Sigmoid colon (tissue), 4 donors: ENCODE measurements around the gene TMEM219.

Source experiments
- EP300 ChIP-seq, 4 donors: sonication (generic); formaldehyde crosslinking; IDR thresholded peaks; one replicate each; pipeline ENCODE4 v1.6.1; 2017; ENCODE audit warnings: antibody characterized with exemption in 4 of 4
- POLR2A ChIP-seq, 2 donors: fragments of 450-650 bp; IDR thresholded peaks; one replicate each; pipeline ENCODE4 v1.6.1; 2016; ENCODE audit warnings: antibody characterized with exemption in 2 of 2, mild to moderate bottlenecking in 2 of 2, moderate library complexity in 2 of 2
- POLR2AphosphoS5 ChIP-seq, 4 donors: sonication (generic); formaldehyde crosslinking; IDR thresholded peaks; one replicate each; pipeline ENCODE4 v1.6.1; 2017; ENCODE audit warnings: antibody characterized with exemption in 4 of 4
- TF ChIP-seq, protein P1 (sequence below), 4 experiments: fragments of 450-650 bp in 3 of 4; fragments of 200-600 bp in 1 of 4; IDR thresholded peaks; one replicate each; pipeline ENCODE4 v1.5.1; 2016 to 2019; ENCODE audit warnings: antibody characterized with exemption in 4 of 4, mild to moderate bottlenecking in 3 of 4, moderate library complexity in 2 of 4

DNA sequence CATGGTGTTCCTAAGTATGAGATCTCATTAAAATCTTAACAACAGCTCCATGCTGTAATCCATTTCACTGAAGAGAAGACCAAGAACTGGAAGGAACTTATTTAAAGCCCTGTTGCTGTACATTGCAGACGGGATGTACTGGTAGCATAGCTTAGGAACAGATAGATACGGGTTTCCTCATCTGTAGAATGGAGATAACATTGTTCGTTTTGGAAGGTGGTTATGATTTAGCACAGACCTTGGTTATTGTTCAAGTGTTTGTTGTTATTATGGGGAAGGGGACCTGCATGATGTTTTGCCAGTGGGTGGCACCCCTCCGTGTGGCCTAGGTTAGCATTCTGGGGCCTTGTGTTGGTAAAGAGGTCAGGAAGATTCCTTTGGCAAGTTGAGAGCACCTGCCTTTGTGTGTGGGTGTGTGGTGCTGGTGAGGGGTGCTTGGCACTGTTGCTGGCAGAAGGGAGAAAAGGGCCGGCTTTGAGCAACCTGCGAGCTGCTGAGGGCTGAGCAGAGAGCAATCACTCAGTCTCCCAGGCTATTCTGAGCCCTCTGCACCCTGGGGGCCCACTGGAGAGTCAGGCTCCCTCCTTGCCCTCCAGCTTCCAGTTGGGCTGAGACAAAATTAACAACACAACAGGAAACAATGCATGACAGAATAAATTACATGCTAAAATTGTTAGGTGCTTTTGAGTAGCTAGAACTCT, 14.1 kb downstream of the TMEM219 start:
- TF ChIP-seq, protein P1, sequence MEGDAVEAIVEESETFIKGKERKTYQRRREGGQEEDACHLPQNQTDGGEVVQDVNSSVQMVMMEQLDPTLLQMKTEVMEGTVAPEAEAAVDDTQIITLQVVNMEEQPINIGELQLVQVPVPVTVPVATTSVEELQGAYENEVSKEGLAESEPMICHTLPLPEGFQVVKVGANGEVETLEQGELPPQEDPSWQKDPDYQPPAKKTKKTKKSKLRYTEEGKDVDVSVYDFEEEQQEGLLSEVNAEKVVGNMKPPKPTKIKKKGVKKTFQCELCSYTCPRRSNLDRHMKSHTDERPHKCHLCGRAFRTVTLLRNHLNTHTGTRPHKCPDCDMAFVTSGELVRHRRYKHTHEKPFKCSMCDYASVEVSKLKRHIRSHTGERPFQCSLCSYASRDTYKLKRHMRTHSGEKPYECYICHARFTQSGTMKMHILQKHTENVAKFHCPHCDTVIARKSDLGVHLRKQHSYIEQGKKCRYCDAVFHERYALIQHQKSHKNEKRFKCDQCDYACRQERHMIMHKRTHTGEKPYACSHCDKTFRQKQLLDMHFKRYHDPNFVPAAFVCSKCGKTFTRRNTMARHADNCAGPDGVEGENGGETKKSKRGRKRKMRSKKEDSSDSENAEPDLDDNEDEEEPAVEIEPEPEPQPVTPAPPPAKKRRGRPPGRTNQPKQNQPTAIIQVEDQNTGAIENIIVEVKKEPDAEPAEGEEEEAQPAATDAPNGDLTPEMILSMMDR (IDR thresholded peaks at IDR 0.05) = no peak
- TF ChIP-seq POLR2A (IDR thresholded peaks at IDR 0.05) (no peak), POLR2AphosphoS5 (IDR thresholded peaks at IDR 0.05) (no peak), EP300 (IDR thresholded peaks at IDR 0.05) (no peak)
